KOPT-K1 (cell line): ENCODE results near the gene KCNK13.

Experiments
- H3K27ac ChIP-seq: fragments of 200-600 bp; sonication (generic); 2 replicates; pipeline ENCODE4 v1.5.1; 2016; ENCODE audit warnings: antibody characterized with exemption, mild to moderate bottlenecking, low read depth, low read length; ENCODE audit not compliant: poor library complexity, severe bottlenecking
- H3K36me3 ChIP-seq: fragments of 200-600 bp; sonication (generic); 2 replicates; pipeline ENCODE4 v1.5.1; 2017; ENCODE audit warnings: antibody characterized with exemption, mild to moderate bottlenecking, low read length, moderate library complexity; ENCODE audit not compliant: insufficient read depth
- H3K9me3 ChIP-seq: fragments of 200-600 bp; sonication (generic); 2 replicates; pipeline ENCODE4 v1.5.1; 2017; ENCODE audit warnings: antibody characterized with exemption, low read length, mild to moderate bottlenecking; ENCODE audit not compliant: insufficient read depth, poor library complexity, severe bottlenecking

KCNK13 gene

GRCh38 chr14:90139199-90139598, 77.4 kb downstream of the KCNK13 start:
- H3K36me3 ChIP-seq: no peaks in the 10 kb centered on the region
- H3K27ac ChIP-seq: no peak overlapping the region
- H3K9me3 ChIP-seq: no peaks in the 10 kb centered on the region

GRCh38 chr14:90140298-90140955, 78.6 kb downstream of the KCNK13 start:
- H3K9me3 ChIP-seq: no peaks in the 10 kb centered on the region
- H3K27ac ChIP-seq: no peak overlapping the region
- no peaks in the 10 kb centered on the region for H3K36me3 ChIP-seq

GRCh38 chr14:90140956-90141316, 79.1 kb downstream of the KCNK13 start:
- H3K36me3 ChIP-seq: no peaks in the 10 kb centered on the region
- no peak overlapping the region for H3K27ac ChIP-seq
- H3K9me3 ChIP-seq: no peaks in the 10 kb centered on the region

GRCh38 chr14:90153429-90153828, 91.6 kb downstream of the KCNK13 start:
- Histone ChIP-seq H3K36me3 (no peaks in the 10 kb centered on the region), H3K27ac (no peak overlapping the region), H3K9me3 (peaks cover 13% of the 10 kb centered on the region)

GRCh38 chr14:90154110-90154509, 92.3 kb downstream of the KCNK13 start:
- Histone ChIP-seq H3K27ac (no peak overlapping the region), H3K36me3 (no peaks in the 10 kb centered on the region), H3K9me3 (peaks cover 13% of the 10 kb centered on the region)

- Histone ChIP-seq H3K9me3 (peaks cover 2% of the 10 kb centered on the region), H3K27ac (no peak overlapping the region)
These were observed 97.4 kb downstream of the KCNK13 start for GRCh38 chr14:90159146-90159545.

GRCh38 chr14:90159688-90160087, 97.9 kb downstream of the KCNK13 start:
- Histone ChIP-seq H3K27ac (no peak overlapping the region), H3K9me3 (no peaks in the 10 kb centered on the region), H3K36me3 (no peaks in the 10 kb centered on the region)

More at GRCh38 chr14:90159146-90159545, 97.4 kb downstream of the KCNK13 start:
- H3K36me3 ChIP-seq: no peaks in the 10 kb centered on the region

- no peaks in the 10 kb centered on the region for H3K9me3 ChIP-seq
- H3K36me3 ChIP-seq: no peaks in the 10 kb centered on the region
- no peak overlapping the region for H3K27ac ChIP-seq
These were observed 99.3 kb downstream of the KCNK13 start for GRCh38 chr14:90161129-90161528.

GRCh38 chr14:90168425-90169105, 106.8 kb downstream of the KCNK13 start:
- Histone ChIP-seq H3K36me3 (no peaks in the 10 kb centered on the region), H3K27ac (no peak overlapping the region)

GRCh38 chr14:90175631-90176030, 113.8 kb downstream of the KCNK13 start:
- H3K36me3 ChIP-seq: no peaks in the 10 kb centered on the region
- no peaks in the 10 kb centered on the region for H3K9me3 ChIP-seq
- no peak overlapping the region for H3K27ac ChIP-seq

More at GRCh38 chr14:90168425-90169105, 106.8 kb downstream of the KCNK13 start:
- H3K9me3 ChIP-seq: peaks cover 5% of the 10 kb centered on the region

GRCh38 chr14:90177539-90178189, 115.9 kb downstream of the KCNK13 start:
- Histone ChIP-seq H3K36me3 (no peaks in the 10 kb centered on the region), H3K27ac (no peak overlapping the region), H3K9me3 (no peaks in the 10 kb centered on the region)

- H3K27ac ChIP-seq: no peak overlapping the region
These were observed 117.6 kb downstream of the KCNK13 start for GRCh38 chr14:90179357-90179756.

GRCh38 chr14:90179809-90180779, 118.3 kb downstream of the KCNK13 start:
- Histone ChIP-seq H3K36me3 (no peaks in the 10 kb centered on the region), H3K27ac (no peak overlapping the region), H3K9me3 (no peaks in the 10 kb centered on the region)

More at GRCh38 chr14:90179357-90179756, 117.6 kb downstream of the KCNK13 start:
- Histone ChIP-seq H3K9me3 (no peaks in the 10 kb centered on the region), H3K36me3 (no peaks in the 10 kb centered on the region)

GRCh38 chr14:90184094-90184493, 122.3 kb downstream of the KCNK13 start:
- Histone ChIP-seq H3K36me3 (no peaks in the 10 kb centered on the region), H3K9me3 (peaks cover 8% of the 10 kb centered on the region), H3K27ac (no peak overlapping the region)
